IPS DF 6.9 (cell line): ENCODE data around the gene RANBP10.
"Not testable (repeated sequence)": the region's sequence is repeated elsewhere in the genome, so short reads cannot be mapped to it uniquely, and the experiment has no call there.

Source experiments
- DNase-seq: peaks from one replicate; pipeline ENCODE4 v3.0.0-alpha.2; 2013; ENCODE audit warnings: low read depth, low spot score
- H3K27ac ChIP-seq: one replicate; pipeline ENCODE4 v1.5.1; 2013; ENCODE audit warnings: low read length, control low read depth
- H3K27me3 ChIP-seq: 2 replicates; pipeline ENCODE4 v1.6.1; 2013; ENCODE audit warnings: mild to moderate bottlenecking, low read length; ENCODE audit not compliant: control insufficient read depth, insufficient read depth
- H3K36me3 ChIP-seq: 2 replicates; pipeline ENCODE4 v1.6.1; 2013; ENCODE audit warnings: low read length; ENCODE audit not compliant: control insufficient read depth, insufficient read depth
- H3K4me1 ChIP-seq: 2 replicates; pipeline ENCODE4 v1.6.1; 2013; ENCODE audit warnings: low read length; ENCODE audit not compliant: control insufficient read depth, insufficient read depth
- H3K4me3 ChIP-seq: 2 replicates; pipeline ENCODE4 v1.5.1; 2013; ENCODE audit warnings: mild to moderate bottlenecking, low read length
- H3K9me3 ChIP-seq: 2 replicates; pipeline ENCODE4 v1.6.1; 2013; ENCODE audit warnings: low read length, inconsistent platforms; ENCODE audit not compliant: control insufficient read depth, insufficient read depth
- WGBS: extraction: QIAGEN DNeasy Blood & Tissue Kit; methylation state at CpG from one replicate; pipeline ENCODE4 v1.1.7; 2013; ENCODE audit warnings: mixed read lengths, missing lambda C conversion rate; ENCODE audit not compliant: insufficient read length, insufficient coverage; 5-methylcytosine and 5-hydroxymethylcytosine counted together

Gene RANBP10

GRCh38 chr16:67701420-67701819, 104.9 kb downstream of the RANBP10 start:
- no CpG with 5 or more reads among the region's 1 CpG for WGBS
- Histone ChIP-seq H3K4me3 (no peak overlapping the region), H3K4me1 (no peaks in the 10 kb centered on the region), H3K27me3 (no peaks in the 10 kb centered on the region), H3K27ac (no peak overlapping the region), H3K9me3 (no peaks in the 10 kb centered on the region), H3K36me3 (no peaks in the 10 kb centered on the region)
- DNase-seq: no peak

GRCh38 chr16:67699265-67699664, 107.1 kb downstream of the RANBP10 start:
- Histone ChIP-seq H3K27ac (no peak overlapping the region), H3K4me1 (no peaks in the 10 kb centered on the region), H3K36me3 (no peaks in the 10 kb centered on the region), H3K9me3 (no peaks in the 10 kb centered on the region), H3K4me3 (no peak overlapping the region), H3K27me3 (no peaks in the 10 kb centered on the region)
- no peak for DNase-seq
- no CpG with 5 or more reads among the region's 7 CpGs for WGBS

GRCh38 chr16:67697422-67698185, 108.8 kb downstream of the RANBP10 start:
- Histone ChIP-seq H3K27ac (no peak overlapping the region), H3K4me1 (no peaks in the 10 kb centered on the region), H3K9me3 (no peaks in the 10 kb centered on the region), H3K27me3 (no peaks in the 10 kb centered on the region), H3K36me3 (no peaks in the 10 kb centered on the region), H3K4me3 (no peak overlapping the region)
- DNase-seq: no peak
- WGBS: no CpG with 5 or more reads among the region's 4 CpGs

- H3K4me3 ChIP-seq: no peak overlapping the region
- no peak for DNase-seq
- H3K27me3 ChIP-seq: no peaks in the 10 kb centered on the region
- H3K27ac ChIP-seq: no peak overlapping the region
- no peaks in the 10 kb centered on the region for H3K9me3 ChIP-seq
- no peaks in the 10 kb centered on the region for H3K36me3 ChIP-seq
- no CpG with 5 or more reads among the region's 2 CpGs for WGBS
- H3K4me1 ChIP-seq: no peaks in the 10 kb centered on the region
These were observed 111.7 kb downstream of the RANBP10 start for GRCh38 chr16:67694611-67695010.

GRCh38 chr16:67693517-67694285, 112.7 kb downstream of the RANBP10 start:
- H3K36me3 ChIP-seq, DNase-seq, H3K27me3 ChIP-seq, H3K27ac ChIP-seq, H3K4me3 ChIP-seq, H3K4me1 ChIP-seq, H3K9me3 ChIP-seq: not testable (repeated sequence)
- WGBS: no CpG with 5 or more reads among the region's 8 CpGs

GRCh38 chr16:67685388-67686112, 120.8 kb downstream of the RANBP10 start:
- H3K27ac ChIP-seq: no peak overlapping the region
- H3K27me3 ChIP-seq: no peaks in the 10 kb centered on the region; the same call in 1 of the 2 replicates
- H3K4me3 ChIP-seq: no peak overlapping the region
- peaks cover 2% of the 10 kb centered on the region; the same call in 1 of the 2 replicates for H3K4me1 ChIP-seq
- peaks cover 13% of the 10 kb centered on the region; the same call in 1 of the 2 replicates for H3K36me3 ChIP-seq
- no peaks in the 10 kb centered on the region for H3K9me3 ChIP-seq
- no CpG with 5 or more reads among the region's 17 CpGs for WGBS
- no peak for DNase-seq

GRCh38 chr16:67683767-67684166, 122.6 kb downstream of the RANBP10 start:
- Histone ChIP-seq H3K27ac (no peak overlapping the region), H3K36me3 (peaks cover 13% of the 10 kb centered on the region; the same call in 1 of the 2 replicates), H3K4me1 (peaks cover 2% of the 10 kb centered on the region; the same call in 1 of the 2 replicates), H3K9me3 (no peaks in the 10 kb centered on the region), H3K4me3 (no peak overlapping the region), H3K27me3 (no peaks in the 10 kb centered on the region; the same call in 1 of the 2 replicates)
- DNase-seq: no peak
- no CpG with 5 or more reads among the region's 4 CpGs for WGBS

- no peak overlapping the region for H3K27ac ChIP-seq
- no peak overlapping the region for H3K4me3 ChIP-seq
- DNase-seq: no peak
- peaks cover 11% of the 10 kb centered on the region; the same call in 1 of the 2 replicates for H3K36me3 ChIP-seq
- peaks cover 2% of the 10 kb centered on the region; the same call in 1 of the 2 replicates for H3K4me1 ChIP-seq
- no CpG with 5 or more reads among the region's 10 CpGs for WGBS
- H3K9me3 ChIP-seq: no peaks in the 10 kb centered on the region
- no peaks in the 10 kb centered on the region; the same call in 1 of the 2 replicates for H3K27me3 ChIP-seq
These were observed 126.1 kb downstream of the RANBP10 start for GRCh38 chr16:67679935-67680897.

GRCh38 chr16:67678354-67679023, 127.9 kb downstream of the RANBP10 start:
- DNase-seq: no peak
- Histone ChIP-seq H3K36me3 (0 out of 2 replicates have a peak, but pooled peaks cover 3% of the 10 kb centered on the region), H3K27ac (no peak overlapping the region), H3K27me3 (no peaks in the 10 kb centered on the region; the same call in 1 of the 2 replicates), H3K4me1 (no peaks in the 10 kb centered on the region), H3K4me3 (no peak overlapping the region), H3K9me3 (no peaks in the 10 kb centered on the region)
- WGBS: no CpG with 5 or more reads among the region's 12 CpGs
